Measurements from ENCODE around the gene LRRC9. TPM values are rescaled to one million over a fixed set of nuclear protein-coding genes. Genes with fewer than 3 reads are reported as not detected.
"Not testable (repeated sequence)": the region's sequence is repeated elsewhere in the genome, so short reads cannot be mapped to it uniquely, and the experiment has no call there.

Gene LRRC9
- total and polyA plus RNA-seq, 4 donors = 0.07 to 2.2 (median 0.31) TPM; not detected in 1

- Histone ChIP-seq H3K27ac (ENCODE audit: low read depth in 1 of 2, low read length in 1 of 2) (no peak overlapping the region), H3K9me3 (ENCODE audit: control insufficient read depth in 4 of 4, insufficient read depth in 3 of 4, low read length in 3 of 4) (no peaks in the 10 kb centered on the region), H3K36me3 (ENCODE audit: control insufficient read depth in 4 of 4, insufficient read depth in 4 of 4, low read length in 4 of 4) (no peaks in the 10 kb centered on the region), H3K4me3 (no peak overlapping the region), H3K27me3 (ENCODE audit: control insufficient read depth in 3 of 3, insufficient read depth in 3 of 3, low read length in 2 of 3) (no peaks in the 10 kb centered on the region), H3K4me1 (ENCODE audit: control insufficient read depth in 5 of 5, insufficient read depth in 5 of 5, low read length in 5 of 5) (peaks cover 0 to 13% (median 0%) of the 10 kb centered on the region in 5 donors), H3K9ac (ENCODE audit: insufficient read depth in 1 of 2, low read length in 2 of 2) (no peak overlapping the region)
- ATAC-seq (ENCODE audit: insufficient read depth, low FRiP score) (no peak), DNase-seq (no peak)
- TF ChIP-seq CTCF (IDR thresholded peaks at IDR 0.05; ENCODE audit: control extremely low read depth, extremely low read depth) = no peak
- WGBS, 2 donors = 60 to 80% methylated on average over 3 of the region's 3 CpGs
Observed at GRCh38 chr14:60003991-60004390, 84.0 kb downstream of the LRRC9 start.

DNA sequence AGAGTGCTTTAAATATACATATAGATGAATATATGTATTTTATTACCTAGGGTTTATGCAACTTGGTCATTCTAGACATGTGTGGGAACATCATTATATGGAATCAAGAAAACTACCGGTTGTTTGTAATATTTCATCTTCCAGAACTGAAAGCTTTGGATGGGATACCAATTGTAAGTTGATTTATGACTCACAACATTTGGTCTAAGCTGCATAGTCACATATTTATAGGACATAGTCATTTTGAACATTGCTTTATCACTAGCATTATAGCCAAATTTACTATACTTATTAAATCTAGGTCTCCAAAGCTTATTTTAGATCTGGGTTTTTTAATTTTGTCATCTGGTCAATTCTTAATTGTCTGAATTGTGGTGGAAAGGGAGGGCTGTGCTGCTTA lies 88.1 kb downstream of the LRRC9 start:
- Histone ChIP-seq H3K9ac (ENCODE audit: insufficient read depth in 1 of 2, low read length in 2 of 2) (no peak overlapping the region), H3K9me3 (ENCODE audit: control insufficient read depth in 4 of 4, insufficient read depth in 3 of 4, low read length in 3 of 4) (peaks cover 0 to 6% (median 0%) of the 10 kb centered on the region in 4 donors), H3K27me3 (ENCODE audit: control insufficient read depth in 3 of 3, insufficient read depth in 3 of 3, low read length in 2 of 3) (no peaks in the 10 kb centered on the region), H3K4me3 (no peak overlapping the region), H3K4me1 (ENCODE audit: control insufficient read depth in 5 of 5, insufficient read depth in 5 of 5, low read length in 5 of 5) (peaks cover 0 to 8% (median 0%) of the 10 kb centered on the region in 5 donors), H3K36me3 (ENCODE audit: control insufficient read depth in 4 of 4, insufficient read depth in 4 of 4, low read length in 4 of 4) (no peaks in the 10 kb centered on the region), H3K27ac (ENCODE audit: low read depth in 1 of 2, low read length in 1 of 2) (no peak overlapping the region)
- DNase-seq = no peak
- no peak for ATAC-seq (ENCODE audit: insufficient read depth, low FRiP score)
- TF ChIP-seq CTCF (IDR thresholded peaks at IDR 0.05; ENCODE audit: control extremely low read depth, extremely low read depth) = no peak
- whole genome bisulfite sequencing, 2 donors = 68 to 70% methylated on average over 1 of the region's 1 CpG

DNA sequence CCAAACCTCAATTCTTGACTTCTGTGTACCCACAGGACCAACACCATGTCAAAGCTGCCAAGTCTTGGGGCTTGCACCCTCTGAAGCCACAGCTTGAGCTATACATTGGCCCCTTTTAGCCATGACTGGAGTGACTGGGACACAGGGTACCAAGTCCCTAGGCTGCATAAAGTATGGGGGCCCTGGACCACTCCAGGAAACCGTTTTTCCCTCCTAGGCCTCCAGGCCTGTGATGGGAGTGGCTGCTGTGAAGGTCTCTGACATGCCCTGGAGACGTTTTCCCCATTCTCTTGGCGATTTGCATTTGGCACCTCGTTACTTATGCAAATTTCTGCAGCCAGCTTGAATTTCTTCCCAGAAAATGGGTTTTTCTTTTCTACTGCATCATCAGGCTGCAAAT lies 90.3 kb downstream of the LRRC9 start:
- H3K9me3 ChIP-seq (ENCODE audit: control insufficient read depth in 4 of 4, insufficient read depth in 3 of 4, low read length in 3 of 4); ATAC-seq (ENCODE audit: insufficient read depth, low FRiP score); H3K27ac ChIP-seq (ENCODE audit: low read depth in 1 of 2, low read length in 1 of 2); H3K4me3 ChIP-seq; H3K27me3 ChIP-seq (ENCODE audit: control insufficient read depth in 3 of 3, insufficient read depth in 3 of 3, low read length in 2 of 3); H3K36me3 ChIP-seq (ENCODE audit: control insufficient read depth in 4 of 4, insufficient read depth in 4 of 4, low read length in 4 of 4); DNase-seq; H3K4me1 ChIP-seq (ENCODE audit: control insufficient read depth in 5 of 5, insufficient read depth in 5 of 5, low read length in 5 of 5); H3K9ac ChIP-seq (ENCODE audit: insufficient read depth in 1 of 2, low read length in 2 of 2): not testable (repeated sequence)
- WGBS, 2 donors = 48 to 54% methylated on average over 4 of the region's 4 CpGs

GRCh38 chr14:60014402-60014801 lies 94.5 kb downstream of the LRRC9 start:
- H3K9ac ChIP-seq (ENCODE audit: insufficient read depth in 1 of 2, low read length in 2 of 2) = no peak overlapping the region
- DNase-seq (no peak), ATAC-seq (ENCODE audit: insufficient read depth, low FRiP score) (no peak)
- H3K27ac ChIP-seq (ENCODE audit: low read depth in 1 of 2, low read length in 1 of 2) = no peak overlapping the region
- 64 to 72% methylated on average over 1 of the region's 1 CpG for WGBS, 2 donors
- no peak for TF ChIP-seq CTCF (IDR thresholded peaks at IDR 0.05; ENCODE audit: control extremely low read depth, extremely low read depth)
- peaks cover 0 to 6% (median 0%) of the 10 kb centered on the region in 4 donors for H3K9me3 ChIP-seq (ENCODE audit: control insufficient read depth in 4 of 4, insufficient read depth in 3 of 4, low read length in 3 of 4)
- no peaks in the 10 kb centered on the region for H3K27me3 ChIP-seq (ENCODE audit: control insufficient read depth in 3 of 3, insufficient read depth in 3 of 3, low read length in 2 of 3)
- H3K4me1 ChIP-seq (ENCODE audit: control insufficient read depth in 5 of 5, insufficient read depth in 5 of 5, low read length in 5 of 5) = no peaks in the 10 kb centered on the region
- H3K36me3 ChIP-seq (ENCODE audit: control insufficient read depth in 4 of 4, insufficient read depth in 4 of 4, low read length in 4 of 4) = no peaks in the 10 kb centered on the region
- H3K4me3 ChIP-seq = no peak overlapping the region
